ENCODE results near the gene ZNF750.

- TF ChIP-seq CTCF (IDR thresholded peaks at IDR 0.05) (no peak), POLR2A (IDR thresholded peaks at IDR 0.05) (no peak)
Measured at GRCh38 chr17:82849076-82849945, 9.5 kb upstream of the ZNF750 start.

Measured in transverse colon (tissue), 3 donors.